ENCODE measurements around the gene TANGO6. TPM values are rescaled to one million over a fixed set of nuclear protein-coding genes. Genes with fewer than 3 reads are reported as not detected.
"Not testable (repeated sequence)": the region's sequence is repeated elsewhere in the genome, so short reads cannot be mapped to it uniquely, and the experiment has no call there.

Gene TANGO6
- total RNA-seq, 1 donor from 2014 or later: 11.1 TPM

GRCh38 chr16:69049146-69049545, 205.8 kb downstream of the TANGO6 start:
- TF ChIP-seq CTCF (IDR thresholded peaks at IDR 0.05): no peak
- peaks cover 2% of the 10 kb centered on the region for H3K9me3 Mint-ChIP-seq (ENCODE audit: low read depth)
- no peak overlapping the region for H3K4me3 Mint-ChIP-seq (ENCODE audit: unreplicated experiment)
- peak overlapping the region; percentile 91 for H3K27ac Mint-ChIP-seq (ENCODE audit: unreplicated experiment)
- H3K36me3 Mint-ChIP-seq (ENCODE audit: low read depth): peaks cover 3% of the 10 kb centered on the region
- H3K27me3 Mint-ChIP-seq (ENCODE audit: low read depth): no peaks in the 10 kb centered on the region
- peaks cover 21% of the 10 kb centered on the region for H3K4me1 Mint-ChIP-seq (ENCODE audit: low read depth)
- no peak for DNase-seq (ENCODE audit: low spot score)

GRCh38 chr16:69049603-69050375, 206.5 kb downstream of the TANGO6 start:
- no peak for TF ChIP-seq CTCF (IDR thresholded peaks at IDR 0.05)
- H3K9me3 Mint-ChIP-seq (ENCODE audit: low read depth): peaks cover 2% of the 10 kb centered on the region
- DNase-seq (ENCODE audit: low spot score): no peak
- H3K27me3 Mint-ChIP-seq (ENCODE audit: low read depth): no peaks in the 10 kb centered on the region
- peaks cover 21% of the 10 kb centered on the region for H3K4me1 Mint-ChIP-seq (ENCODE audit: low read depth)
- no peak overlapping the region for H3K4me3 Mint-ChIP-seq (ENCODE audit: unreplicated experiment)
- H3K27ac Mint-ChIP-seq (ENCODE audit: unreplicated experiment): peak overlapping the region; percentile 91
- H3K36me3 Mint-ChIP-seq (ENCODE audit: low read depth): peaks cover 3% of the 10 kb centered on the region

GRCh38 chr16:69051517-69051830, 208.1 kb downstream of the TANGO6 start:
- H3K9me3 Mint-ChIP-seq (ENCODE audit: low read depth); H3K27ac Mint-ChIP-seq (ENCODE audit: unreplicated experiment): not testable (repeated sequence)

DNA sequence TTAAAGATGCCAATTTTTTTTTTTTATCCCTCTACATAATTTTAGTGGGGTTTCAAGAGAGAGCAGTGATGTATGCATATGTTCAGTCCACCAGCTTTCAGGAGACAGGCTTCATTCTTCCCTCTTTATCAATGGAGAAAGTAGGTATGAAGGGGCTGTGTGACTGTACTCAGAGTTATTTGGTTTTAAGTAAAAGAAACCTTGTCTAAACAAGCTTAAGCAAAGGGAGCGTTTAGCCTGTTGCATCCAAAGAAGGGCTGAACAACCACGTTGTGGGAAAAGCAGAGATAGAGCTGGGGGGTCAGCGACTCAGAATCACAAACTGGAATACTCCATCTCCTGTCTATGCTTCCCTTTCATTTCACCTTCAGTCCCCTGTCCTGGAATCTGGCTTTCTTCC, 211.7 kb downstream of the TANGO6 start:
- Mint-ChIP-seq H3K4me1 (ENCODE audit: low read depth) (peaks cover 10% of the 10 kb centered on the region), H3K27me3 (ENCODE audit: low read depth) (no peaks in the 10 kb centered on the region), H3K27ac (ENCODE audit: unreplicated experiment) (no peak overlapping the region), H3K9me3 (ENCODE audit: low read depth) (peaks cover 1% of the 10 kb centered on the region), H3K4me3 (ENCODE audit: unreplicated experiment) (no peak overlapping the region), H3K36me3 (ENCODE audit: low read depth) (peaks cover 1% of the 10 kb centered on the region)
- no peak for TF ChIP-seq CTCF (IDR thresholded peaks at IDR 0.05)
- no peak for DNase-seq (ENCODE audit: low spot score)

More at GRCh38 chr16:69051517-69051830, 208.1 kb downstream of the TANGO6 start:
- H3K36me3 Mint-ChIP-seq (ENCODE audit: low read depth); H3K4me3 Mint-ChIP-seq (ENCODE audit: unreplicated experiment); H3K27me3 Mint-ChIP-seq (ENCODE audit: low read depth); DNase-seq (ENCODE audit: low spot score): not testable (repeated sequence)
- peak; percentile 23 for TF ChIP-seq CTCF (IDR thresholded peaks at IDR 0.05)
- peaks cover 21% of the 10 kb centered on the region for H3K4me1 Mint-ChIP-seq (ENCODE audit: low read depth)

DNA sequence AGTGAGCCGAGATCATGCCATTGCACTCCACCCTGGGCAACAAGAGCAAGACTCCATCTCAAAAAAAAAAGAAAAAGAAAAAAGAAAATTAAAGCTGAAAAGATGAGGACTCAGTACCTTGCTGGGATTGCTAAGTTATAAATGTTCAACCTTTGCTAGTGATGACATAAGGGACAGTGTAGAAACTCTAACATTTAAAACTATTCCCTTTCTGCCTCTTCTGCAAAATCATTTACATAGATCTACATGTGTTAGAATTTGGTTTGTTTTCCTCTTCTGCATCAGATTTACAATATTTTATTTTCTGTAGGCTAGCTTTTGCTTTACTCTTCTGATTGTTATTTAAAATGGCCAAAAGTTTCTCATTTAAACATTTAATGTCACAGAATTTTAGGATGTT, 212.6 kb downstream of the TANGO6 start:
- TF ChIP-seq CTCF (IDR thresholded peaks at IDR 0.05): no peak

More for the DNA sequence above, 212.6 kb downstream of the TANGO6 start:
- peaks cover 7% of the 10 kb centered on the region for H3K4me1 Mint-ChIP-seq (ENCODE audit: low read depth)
- H3K36me3 Mint-ChIP-seq (ENCODE audit: low read depth): no peaks in the 10 kb centered on the region
- no peaks in the 10 kb centered on the region for H3K27me3 Mint-ChIP-seq (ENCODE audit: low read depth)
- no peaks in the 10 kb centered on the region for H3K9me3 Mint-ChIP-seq (ENCODE audit: low read depth)
- H3K4me3 Mint-ChIP-seq (ENCODE audit: unreplicated experiment): no peak overlapping the region
- no peak overlapping the region for H3K27ac Mint-ChIP-seq (ENCODE audit: unreplicated experiment)
- DNase-seq (ENCODE audit: low spot score): no peak
